ENCODE measurements around the gene C18orf63. TPM values are rescaled to one million over a fixed set of nuclear protein-coding genes. Genes with fewer than 3 reads are reported as not detected.

The C18orf63 gene
- total RNA-seq, 1 donor from 2014 or later: not detected

Other genes with a start within 250 kb of the C18orf63 start
- gene FBXO15, start 168.0 kb upstream of the C18orf63 start, total RNA-seq: 1.5 TPM
- 22.3 TPM for gene TIMM21, start 167.3 kb upstream of the C18orf63 start, total RNA-seq
- 82.0 TPM for gene CYB5A, start 23.9 kb upstream of the C18orf63 start, total RNA-seq
- 2.4 TPM for gene DIPK1C, start 141.5 kb downstream of the C18orf63 start, total RNA-seq
- 34.9 TPM for gene CNDP2, start 180.5 kb downstream of the C18orf63 start, total RNA-seq
- 0.10 TPM for gene CNDP1, start 218.7 kb downstream of the C18orf63 start, total RNA-seq